ENCODE results near the gene PLK2.

The PLK2 gene

GRCh38 chr5:58490402-58491050 lies 30.6 kb upstream of the PLK2 start:
- H3K27me3 ChIP-seq (ENCODE audit: insufficient read depth, poor library complexity, severe bottlenecking), result peaks cover 66% of the 10 kb centered on the region
- H3K27ac ChIP-seq (ENCODE audit: poor library complexity, severe bottlenecking), result no peak overlapping the region
- TF ChIP-seq, protein P1, sequence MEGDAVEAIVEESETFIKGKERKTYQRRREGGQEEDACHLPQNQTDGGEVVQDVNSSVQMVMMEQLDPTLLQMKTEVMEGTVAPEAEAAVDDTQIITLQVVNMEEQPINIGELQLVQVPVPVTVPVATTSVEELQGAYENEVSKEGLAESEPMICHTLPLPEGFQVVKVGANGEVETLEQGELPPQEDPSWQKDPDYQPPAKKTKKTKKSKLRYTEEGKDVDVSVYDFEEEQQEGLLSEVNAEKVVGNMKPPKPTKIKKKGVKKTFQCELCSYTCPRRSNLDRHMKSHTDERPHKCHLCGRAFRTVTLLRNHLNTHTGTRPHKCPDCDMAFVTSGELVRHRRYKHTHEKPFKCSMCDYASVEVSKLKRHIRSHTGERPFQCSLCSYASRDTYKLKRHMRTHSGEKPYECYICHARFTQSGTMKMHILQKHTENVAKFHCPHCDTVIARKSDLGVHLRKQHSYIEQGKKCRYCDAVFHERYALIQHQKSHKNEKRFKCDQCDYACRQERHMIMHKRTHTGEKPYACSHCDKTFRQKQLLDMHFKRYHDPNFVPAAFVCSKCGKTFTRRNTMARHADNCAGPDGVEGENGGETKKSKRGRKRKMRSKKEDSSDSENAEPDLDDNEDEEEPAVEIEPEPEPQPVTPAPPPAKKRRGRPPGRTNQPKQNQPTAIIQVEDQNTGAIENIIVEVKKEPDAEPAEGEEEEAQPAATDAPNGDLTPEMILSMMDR (IDR thresholded peaks at IDR 0.05; ENCODE audit: poor library complexity, severe bottlenecking), result no peak
- no peaks in the 10 kb centered on the region for H3K36me3 ChIP-seq (ENCODE audit: low read depth)
- DNase-seq (ENCODE audit: low spot score), result no peak
- H3K9me3 ChIP-seq (ENCODE audit: severe bottlenecking), result no peaks in the 10 kb centered on the region
- ATAC-seq (ENCODE audit: low read depth), result no peak
- H3K4me3 ChIP-seq (ENCODE audit: severe bottlenecking), result no peak overlapping the region
- H3K4me1 ChIP-seq (ENCODE audit: insufficient read depth, poor library complexity, severe bottlenecking), result no peaks in the 10 kb centered on the region

GRCh38 chr5:58486290-58486689 lies 26.4 kb upstream of the PLK2 start:
- no peak overlapping the region for H3K4me3 ChIP-seq (ENCODE audit: severe bottlenecking)
- H3K4me1 ChIP-seq (ENCODE audit: insufficient read depth, poor library complexity, severe bottlenecking), result no peaks in the 10 kb centered on the region
- no peaks in the 10 kb centered on the region for H3K9me3 ChIP-seq (ENCODE audit: severe bottlenecking)
- TF ChIP-seq, protein P1 (IDR thresholded peaks at IDR 0.05; ENCODE audit: poor library complexity, severe bottlenecking), result no peak
- DNase-seq (ENCODE audit: low spot score) (no peak), ATAC-seq (ENCODE audit: low read depth) (no peak)
- no peak overlapping the region for H3K27ac ChIP-seq (ENCODE audit: poor library complexity, severe bottlenecking)
- peaks cover 59% of the 10 kb centered on the region for H3K27me3 ChIP-seq (ENCODE audit: insufficient read depth, poor library complexity, severe bottlenecking)
- no peaks in the 10 kb centered on the region for H3K36me3 ChIP-seq (ENCODE audit: low read depth)

DNA sequence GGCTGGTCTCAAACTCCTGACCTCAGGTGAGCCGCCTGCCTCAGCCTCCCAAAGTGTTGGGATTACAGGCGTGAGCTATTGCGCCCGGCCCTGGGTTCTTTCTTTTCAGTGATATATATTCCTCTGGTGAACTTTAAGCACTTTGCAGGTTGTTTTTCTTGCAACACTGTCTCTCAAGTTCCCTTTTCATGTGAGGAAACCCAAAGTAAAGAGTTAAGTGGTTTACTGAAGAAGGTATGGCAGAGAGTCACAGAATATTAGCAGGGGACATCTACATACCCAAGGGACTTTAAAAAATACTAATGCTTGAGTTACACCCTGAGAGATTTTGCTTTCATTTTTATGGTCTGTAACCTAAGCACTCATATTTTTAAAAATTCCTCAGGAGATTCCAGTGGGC lies 24.6 kb upstream of the PLK2 start:
- Histone ChIP-seq H3K9me3 (ENCODE audit: severe bottlenecking) (no peaks in the 10 kb centered on the region), H3K27me3 (ENCODE audit: insufficient read depth, poor library complexity, severe bottlenecking) (peaks cover 41% of the 10 kb centered on the region), H3K4me3 (ENCODE audit: severe bottlenecking) (no peak overlapping the region), H3K27ac (ENCODE audit: poor library complexity, severe bottlenecking) (no peak overlapping the region), H3K4me1 (ENCODE audit: insufficient read depth, poor library complexity, severe bottlenecking) (no peaks in the 10 kb centered on the region), H3K36me3 (ENCODE audit: low read depth) (no peaks in the 10 kb centered on the region)
- DNase-seq (ENCODE audit: low spot score), result no peak
- TF ChIP-seq, protein P1 (IDR thresholded peaks at IDR 0.05; ENCODE audit: poor library complexity, severe bottlenecking), result no peak
- ATAC-seq (ENCODE audit: low read depth), result no peak

- Histone ChIP-seq H3K27me3 (ENCODE audit: insufficient read depth, poor library complexity, severe bottlenecking) (peaks cover 21% of the 10 kb centered on the region), H3K9me3 (ENCODE audit: severe bottlenecking) (no peaks in the 10 kb centered on the region), H3K4me3 (ENCODE audit: severe bottlenecking) (no peak overlapping the region), H3K27ac (ENCODE audit: poor library complexity, severe bottlenecking) (no peak overlapping the region), H3K36me3 (ENCODE audit: low read depth) (no peaks in the 10 kb centered on the region), H3K4me1 (ENCODE audit: insufficient read depth, poor library complexity, severe bottlenecking) (no peaks in the 10 kb centered on the region)
- DNase-seq (ENCODE audit: low spot score) (no peak), ATAC-seq (ENCODE audit: low read depth) (no peak)
- TF ChIP-seq, protein P1 (IDR thresholded peaks at IDR 0.05; ENCODE audit: poor library complexity, severe bottlenecking), result no peak
These were observed 22.6 kb upstream of the PLK2 start for GRCh38 chr5:58482536-58482935.

DNA sequence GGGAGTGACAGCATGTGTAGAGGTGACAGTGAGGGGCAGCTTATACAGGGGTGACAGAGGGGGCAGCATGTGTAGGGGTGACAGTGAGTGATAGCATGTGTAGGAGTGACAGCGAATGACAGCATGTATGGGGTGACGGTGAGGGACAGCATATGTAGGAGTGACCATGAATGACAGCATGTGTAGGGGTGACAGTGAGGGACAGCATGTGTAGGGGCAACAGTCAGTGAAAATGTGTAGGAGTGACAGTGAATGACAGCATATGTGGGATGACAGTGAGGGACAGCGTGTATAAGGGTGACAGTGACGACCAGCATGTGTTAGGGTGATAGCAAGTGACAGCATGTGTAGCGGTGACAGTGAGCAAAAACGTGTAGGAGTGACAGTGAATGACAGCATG lies 21.9 kb upstream of the PLK2 start:
- Histone ChIP-seq H3K27me3 (ENCODE audit: insufficient read depth, poor library complexity, severe bottlenecking) (peaks cover 16% of the 10 kb centered on the region), H3K27ac (ENCODE audit: poor library complexity, severe bottlenecking) (no peak overlapping the region), H3K4me1 (ENCODE audit: insufficient read depth, poor library complexity, severe bottlenecking) (no peaks in the 10 kb centered on the region), H3K36me3 (ENCODE audit: low read depth) (no peaks in the 10 kb centered on the region), H3K4me3 (ENCODE audit: severe bottlenecking) (no peak overlapping the region), H3K9me3 (ENCODE audit: severe bottlenecking) (no peaks in the 10 kb centered on the region)
- DNase-seq (ENCODE audit: low spot score), result no peak
- TF ChIP-seq, protein P1 (IDR thresholded peaks at IDR 0.05; ENCODE audit: poor library complexity, severe bottlenecking), result no peak
- no peak for ATAC-seq (ENCODE audit: low read depth)
